ENCODE data around the gene ADAMTS2.

ADAMTS2 gene

DNA sequence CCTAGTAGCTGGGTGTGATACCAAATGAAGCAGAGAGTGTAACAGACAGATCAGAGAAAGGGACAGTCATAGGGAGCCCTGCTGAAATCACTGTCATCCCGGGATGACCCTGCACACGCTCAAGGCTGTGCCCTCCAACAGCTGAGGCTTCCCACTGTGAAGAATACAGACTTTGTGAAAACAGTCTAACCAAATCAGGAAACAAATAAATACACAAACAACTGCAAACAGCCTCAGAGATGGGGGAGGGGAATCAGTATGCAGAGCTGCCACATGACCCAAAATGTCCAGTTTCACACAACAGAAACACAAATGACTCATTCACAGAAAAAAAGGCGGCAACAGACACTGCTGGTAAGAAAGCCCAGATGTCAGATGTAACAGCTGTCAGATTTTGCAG, 101.9 kb downstream of the ADAMTS2 start:
- no peak for DNase-seq
- no peak overlapping the region for H3K4me3 ChIP-seq (ENCODE audit: low read length)

DNA sequence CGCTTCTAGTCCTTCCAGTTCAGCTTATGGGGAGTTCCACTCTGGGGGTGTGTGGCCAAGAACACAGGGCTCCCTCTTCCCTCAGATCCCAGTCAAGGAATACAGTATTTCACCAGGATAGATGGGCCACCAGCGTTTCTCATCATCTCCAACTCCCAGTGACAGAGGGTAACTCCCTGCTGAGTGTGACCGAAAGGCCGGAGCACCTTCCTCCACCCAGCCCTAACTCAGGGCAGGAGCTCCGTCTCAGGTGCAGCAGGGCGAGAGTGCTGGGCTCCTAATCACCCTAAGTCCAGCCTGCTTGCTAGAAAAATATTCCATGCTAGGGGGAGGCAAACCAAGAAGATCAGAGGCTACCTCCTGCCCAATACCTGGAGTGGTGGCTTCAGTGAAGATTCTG, 102.6 kb downstream of the ADAMTS2 start:
- Histone ChIP-seq H3K27ac (ENCODE audit: low read depth, low read length) (no peak overlapping the region), H3K4me1 (ENCODE audit: control insufficient read depth, low read depth, low read length) (no peaks in the 10 kb centered on the region)

More for the DNA sequence above, 101.9 kb downstream of the ADAMTS2 start:
- Histone ChIP-seq H3K18ac (ENCODE audit: low read length) (no peak overlapping the region), H3K4me2 (ENCODE audit: low read length) (no peak overlapping the region), H4K8ac (ENCODE audit: low read depth, low read length) (no peak overlapping the region), H3K36me3 (ENCODE audit: control insufficient read depth, insufficient read depth, low read length) (no peaks in the 10 kb centered on the region), H3K56ac (ENCODE audit: low read length) (no peak overlapping the region), H3K4ac (ENCODE audit: low read depth, low read length) (no peak overlapping the region), H2BK5ac (ENCODE audit: low read length) (no peak overlapping the region), H3K27me3 (ENCODE audit: insufficient read depth, low read length, poor library complexity) (no peaks in the 10 kb centered on the region), H2BK120ac (ENCODE audit: low read depth, low read length) (no peak overlapping the region), H3K4me1 (ENCODE audit: control insufficient read depth, low read depth, low read length) (no peaks in the 10 kb centered on the region), H3K79me2 (ENCODE audit: control insufficient read depth, insufficient read depth, low read length) (no peaks in the 10 kb centered on the region), H3K27ac (ENCODE audit: low read depth, low read length) (no peak overlapping the region), H3K23ac (ENCODE audit: low read length) (no peak overlapping the region), H4K5ac (ENCODE audit: low read length) (no peak overlapping the region), H3K79me1 (ENCODE audit: low read length) (no peaks in the 10 kb centered on the region), H3K9ac (ENCODE audit: low read length) (no peak overlapping the region), H2AK5ac (ENCODE audit: low read length) (no peak overlapping the region), H2BK15ac (replicated peaks; ENCODE audit: low read depth) (no peak overlapping the region)
- no CpG with 5 or more reads among the region's 3 CpGs for WGBS (ENCODE audit: extremely low coverage, insufficient coverage, low lambda C conversion rate)

DNA sequence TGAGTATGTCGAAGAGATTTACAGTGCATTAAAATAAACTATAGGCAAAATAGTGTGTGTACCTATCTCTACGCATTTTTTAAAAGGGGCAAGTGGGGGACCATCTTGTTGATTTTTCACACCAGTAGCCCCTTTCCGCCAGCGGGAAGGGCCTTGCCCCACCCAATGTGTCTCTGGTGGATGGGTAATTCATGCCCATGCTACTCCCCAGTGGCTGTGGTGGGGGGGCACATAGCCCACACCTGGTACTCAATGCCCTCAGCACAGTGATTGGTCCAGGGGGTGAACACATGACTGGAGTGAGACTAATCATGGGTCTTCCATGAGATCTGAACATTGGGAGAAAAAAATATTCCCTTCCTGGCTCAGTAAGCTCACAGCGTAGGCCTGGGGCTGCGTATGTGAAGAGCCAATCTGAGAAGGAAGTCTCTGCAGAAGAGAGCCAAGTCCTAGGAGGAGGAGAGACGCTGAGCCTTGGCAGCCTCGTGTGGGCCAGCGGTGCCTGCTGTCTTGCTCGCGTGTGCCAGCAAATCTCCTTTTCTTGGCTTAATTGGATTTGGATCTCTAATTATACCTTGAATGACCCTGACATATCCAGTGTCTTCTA, 103.4 kb downstream of the ADAMTS2 start:
- DNase-seq = no peak
- H3K79me2 ChIP-seq (ENCODE audit: control insufficient read depth, insufficient read depth, low read length) = no peaks in the 10 kb centered on the region
- no peak overlapping the region for H3K4ac ChIP-seq (ENCODE audit: low read depth, low read length)
- no peak overlapping the region for H2BK120ac ChIP-seq (ENCODE audit: low read depth, low read length)
- H4K5ac ChIP-seq (ENCODE audit: low read length) = no peak overlapping the region
- no peak overlapping the region for H3K18ac ChIP-seq (ENCODE audit: low read length)
- no peak overlapping the region for H3K23ac ChIP-seq (ENCODE audit: low read length)
- no peak overlapping the region for H2BK15ac ChIP-seq (replicated peaks; ENCODE audit: low read depth)
- no peak overlapping the region for H3K56ac ChIP-seq (ENCODE audit: low read length)
- no peak overlapping the region for H3K4me3 ChIP-seq (ENCODE audit: low read length)
- H2BK5ac ChIP-seq (ENCODE audit: low read length) = no peak overlapping the region
- no peaks in the 10 kb centered on the region for H3K36me3 ChIP-seq (ENCODE audit: control insufficient read depth, insufficient read depth, low read length)
- no peak overlapping the region for H3K9ac ChIP-seq (ENCODE audit: low read length)
- no CpG with 5 or more reads among the region's 11 CpGs for WGBS (ENCODE audit: extremely low coverage, insufficient coverage, low lambda C conversion rate)
- no peaks in the 10 kb centered on the region for H3K27me3 ChIP-seq (ENCODE audit: insufficient read depth, low read length, poor library complexity)
- no peak overlapping the region for H3K4me2 ChIP-seq (ENCODE audit: low read length)
- H2AK5ac ChIP-seq (ENCODE audit: low read length) = no peak overlapping the region
- no peaks in the 10 kb centered on the region for H3K4me1 ChIP-seq (ENCODE audit: control insufficient read depth, low read depth, low read length)
- H3K79me1 ChIP-seq (ENCODE audit: low read length) = no peaks in the 10 kb centered on the region
- no peak overlapping the region for H4K8ac ChIP-seq (ENCODE audit: low read depth, low read length)
- no peak overlapping the region for H3K27ac ChIP-seq (ENCODE audit: low read depth, low read length)

More for the DNA sequence above, 102.6 kb downstream of the ADAMTS2 start:
- Histone ChIP-seq H2BK5ac (ENCODE audit: low read length) (no peak overlapping the region), H3K9ac (ENCODE audit: low read length) (no peak overlapping the region), H3K79me1 (ENCODE audit: low read length) (no peaks in the 10 kb centered on the region), H3K36me3 (ENCODE audit: control insufficient read depth, insufficient read depth, low read length) (no peaks in the 10 kb centered on the region), H2BK15ac (replicated peaks; ENCODE audit: low read depth) (no peak overlapping the region), H3K4ac (ENCODE audit: low read depth, low read length) (no peak overlapping the region), H3K27me3 (ENCODE audit: insufficient read depth, low read length, poor library complexity) (no peaks in the 10 kb centered on the region), H2AK5ac (ENCODE audit: low read length) (no peak overlapping the region), H3K18ac (ENCODE audit: low read length) (no peak overlapping the region), H2BK120ac (ENCODE audit: low read depth, low read length) (no peak overlapping the region), H3K4me2 (ENCODE audit: low read length) (no peak overlapping the region), H3K23ac (ENCODE audit: low read length) (no peak overlapping the region), H4K5ac (ENCODE audit: low read length) (no peak overlapping the region), H3K79me2 (ENCODE audit: control insufficient read depth, insufficient read depth, low read length) (no peaks in the 10 kb centered on the region), H4K8ac (ENCODE audit: low read depth, low read length) (no peak overlapping the region), H3K56ac (ENCODE audit: low read length) (no peak overlapping the region), H3K4me3 (ENCODE audit: low read length) (no peak overlapping the region)
- no CpG with 5 or more reads among the region's 6 CpGs for WGBS (ENCODE audit: extremely low coverage, insufficient coverage, low lambda C conversion rate)
- DNase-seq = no peak

DNA sequence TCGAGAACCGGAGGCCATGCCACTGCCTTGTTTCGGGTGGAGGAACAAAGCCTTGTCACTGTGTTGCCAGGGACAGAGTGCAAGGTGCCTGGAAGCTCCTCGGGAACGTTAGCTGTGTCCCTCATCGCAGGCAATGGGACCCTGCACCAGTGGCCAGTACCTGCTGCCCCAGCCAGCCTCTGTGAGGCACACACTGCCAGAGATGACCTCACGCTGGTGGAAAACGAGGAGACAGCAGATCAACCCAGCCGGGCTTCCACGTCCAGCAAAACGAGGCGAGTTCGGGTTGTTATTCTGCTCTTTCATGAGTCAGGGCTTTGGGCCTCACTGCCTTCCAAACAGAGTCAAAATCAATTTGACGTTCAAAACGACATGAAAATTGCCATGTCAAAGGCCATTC, 104.1 kb downstream of the ADAMTS2 start:
- Histone ChIP-seq H3K18ac (ENCODE audit: low read length) (no peak overlapping the region), H4K8ac (ENCODE audit: low read depth, low read length) (no peak overlapping the region), H3K27ac (ENCODE audit: low read depth, low read length) (no peak overlapping the region), H2BK5ac (ENCODE audit: low read length) (no peak overlapping the region), H3K56ac (ENCODE audit: low read length) (no peak overlapping the region), H3K4me3 (ENCODE audit: low read length) (no peak overlapping the region), H2BK120ac (ENCODE audit: low read depth, low read length) (no peak overlapping the region), H3K4me1 (ENCODE audit: control insufficient read depth, low read depth, low read length) (no peaks in the 10 kb centered on the region), H3K79me1 (ENCODE audit: low read length) (no peaks in the 10 kb centered on the region), H3K9ac (ENCODE audit: low read length) (no peak overlapping the region), H3K79me2 (ENCODE audit: control insufficient read depth, insufficient read depth, low read length) (no peaks in the 10 kb centered on the region), H3K36me3 (ENCODE audit: control insufficient read depth, insufficient read depth, low read length) (no peaks in the 10 kb centered on the region), H3K4me2 (ENCODE audit: low read length) (no peak overlapping the region), H2AK5ac (ENCODE audit: low read length) (no peak overlapping the region), H3K4ac (ENCODE audit: low read depth, low read length) (no peak overlapping the region), H3K23ac (ENCODE audit: low read length) (no peak overlapping the region), H4K5ac (ENCODE audit: low read length) (no peak overlapping the region), H2BK15ac (replicated peaks; ENCODE audit: low read depth) (no peak overlapping the region), H3K27me3 (ENCODE audit: insufficient read depth, low read length, poor library complexity) (no peaks in the 10 kb centered on the region)
- no peak for DNase-seq
- WGBS (ENCODE audit: extremely low coverage, insufficient coverage, low lambda C conversion rate) = no CpG with 5 or more reads among the region's 15 CpGs

DNA sequence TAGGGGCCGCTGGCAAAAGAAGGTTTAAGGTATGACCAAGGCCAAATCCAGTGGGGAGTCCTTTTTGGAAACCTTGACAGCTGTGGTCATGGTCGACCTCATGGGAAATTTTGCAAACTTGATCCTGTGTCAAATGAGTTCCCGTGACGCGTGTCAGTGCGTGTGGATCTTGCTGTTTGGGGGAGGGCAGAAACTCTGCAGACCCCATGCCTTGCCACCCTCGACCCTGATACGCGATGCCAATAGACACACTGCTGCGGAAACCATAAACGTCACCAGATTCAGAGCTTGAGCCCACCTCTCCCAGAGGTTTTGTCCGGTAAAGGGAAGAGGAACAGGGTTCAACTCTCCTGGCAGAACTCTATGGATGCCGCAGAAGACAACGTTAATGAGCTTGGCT, 104.7 kb downstream of the ADAMTS2 start:
- H3K27ac ChIP-seq (ENCODE audit: low read depth, low read length) = no peak overlapping the region

More for the DNA sequence above, 104.7 kb downstream of the ADAMTS2 start:
- Histone ChIP-seq H4K5ac (ENCODE audit: low read length) (no peak overlapping the region), H3K36me3 (ENCODE audit: control insufficient read depth, insufficient read depth, low read length) (no peaks in the 10 kb centered on the region), H2BK5ac (ENCODE audit: low read length) (no peak overlapping the region), H3K4me2 (ENCODE audit: low read length) (no peak overlapping the region), H3K4ac (ENCODE audit: low read depth, low read length) (no peak overlapping the region), H4K8ac (ENCODE audit: low read depth, low read length) (no peak overlapping the region), H2BK120ac (ENCODE audit: low read depth, low read length) (no peak overlapping the region), H3K18ac (ENCODE audit: low read length) (no peak overlapping the region), H2AK5ac (ENCODE audit: low read length) (no peak overlapping the region), H3K9ac (ENCODE audit: low read length) (no peak overlapping the region), H3K27me3 (ENCODE audit: insufficient read depth, low read length, poor library complexity) (no peaks in the 10 kb centered on the region), H3K56ac (ENCODE audit: low read length) (no peak overlapping the region), H3K4me3 (ENCODE audit: low read length) (no peak overlapping the region), H3K79me1 (ENCODE audit: low read length) (no peaks in the 10 kb centered on the region), H3K23ac (ENCODE audit: low read length) (no peak overlapping the region), H3K79me2 (ENCODE audit: control insufficient read depth, insufficient read depth, low read length) (no peaks in the 10 kb centered on the region), H2BK15ac (replicated peaks; ENCODE audit: low read depth) (no peak overlapping the region), H3K4me1 (ENCODE audit: control insufficient read depth, low read depth, low read length) (no peaks in the 10 kb centered on the region)
- WGBS (ENCODE audit: extremely low coverage, insufficient coverage, low lambda C conversion rate) = no CpG with 5 or more reads among the region's 14 CpGs
- no peak for DNase-seq
